ENCODE data around the gene ARHGAP15.

The ARHGAP15 gene

DNA sequence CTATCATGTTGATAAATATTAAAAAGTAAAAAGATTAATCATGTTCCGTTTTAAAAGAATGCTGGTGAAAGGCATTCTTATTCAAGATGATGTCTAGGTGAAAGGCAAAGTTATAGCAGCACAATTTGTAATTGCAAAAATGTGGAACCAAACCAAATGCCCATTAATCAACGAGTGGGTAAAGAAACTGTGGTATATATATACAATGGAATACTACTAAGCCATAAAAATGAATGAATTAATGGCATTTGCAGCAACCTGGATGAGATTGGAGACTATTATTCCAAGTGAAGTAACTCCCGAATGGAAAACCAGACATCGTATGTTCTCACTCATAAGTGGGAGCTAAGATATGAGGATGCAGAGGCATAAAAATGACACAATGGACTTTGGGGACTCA, 286.4 kb downstream of the ARHGAP15 start:
- TF ChIP-seq, protein P1, sequence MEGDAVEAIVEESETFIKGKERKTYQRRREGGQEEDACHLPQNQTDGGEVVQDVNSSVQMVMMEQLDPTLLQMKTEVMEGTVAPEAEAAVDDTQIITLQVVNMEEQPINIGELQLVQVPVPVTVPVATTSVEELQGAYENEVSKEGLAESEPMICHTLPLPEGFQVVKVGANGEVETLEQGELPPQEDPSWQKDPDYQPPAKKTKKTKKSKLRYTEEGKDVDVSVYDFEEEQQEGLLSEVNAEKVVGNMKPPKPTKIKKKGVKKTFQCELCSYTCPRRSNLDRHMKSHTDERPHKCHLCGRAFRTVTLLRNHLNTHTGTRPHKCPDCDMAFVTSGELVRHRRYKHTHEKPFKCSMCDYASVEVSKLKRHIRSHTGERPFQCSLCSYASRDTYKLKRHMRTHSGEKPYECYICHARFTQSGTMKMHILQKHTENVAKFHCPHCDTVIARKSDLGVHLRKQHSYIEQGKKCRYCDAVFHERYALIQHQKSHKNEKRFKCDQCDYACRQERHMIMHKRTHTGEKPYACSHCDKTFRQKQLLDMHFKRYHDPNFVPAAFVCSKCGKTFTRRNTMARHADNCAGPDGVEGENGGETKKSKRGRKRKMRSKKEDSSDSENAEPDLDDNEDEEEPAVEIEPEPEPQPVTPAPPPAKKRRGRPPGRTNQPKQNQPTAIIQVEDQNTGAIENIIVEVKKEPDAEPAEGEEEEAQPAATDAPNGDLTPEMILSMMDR (IDR thresholded peaks at IDR 0.05; ENCODE audit: borderline replicate concordance, insufficient read depth, low read depth, low read length), result no peak
- H3K4me3 ChIP-seq (ENCODE audit: low read depth, low read length), result no peak overlapping the region

DNA sequence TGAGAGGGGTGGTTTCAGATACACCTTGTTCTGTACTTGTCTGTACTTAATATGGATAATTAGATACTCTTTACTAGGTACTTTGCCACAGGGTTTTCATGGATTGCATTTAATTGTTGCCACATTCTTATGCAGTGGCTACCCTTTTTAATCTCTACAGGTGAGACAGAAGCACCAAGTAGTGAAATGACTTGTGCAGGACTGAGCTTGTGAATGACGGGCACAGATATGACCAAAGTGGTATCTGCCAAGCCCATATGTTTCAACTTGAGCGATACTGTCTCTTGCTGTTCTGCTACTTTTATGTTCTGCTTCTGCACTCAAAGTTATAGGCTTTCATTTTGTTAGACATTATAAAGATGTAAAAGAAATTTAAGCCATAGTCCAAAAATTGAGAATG, 288.2 kb downstream of the ARHGAP15 start:
- TF ChIP-seq, protein P1 (IDR thresholded peaks at IDR 0.05; ENCODE audit: borderline replicate concordance, insufficient read depth, low read depth, low read length), result no peak
- H3K4me3 ChIP-seq (ENCODE audit: low read depth, low read length), result no peak overlapping the region

DNA sequence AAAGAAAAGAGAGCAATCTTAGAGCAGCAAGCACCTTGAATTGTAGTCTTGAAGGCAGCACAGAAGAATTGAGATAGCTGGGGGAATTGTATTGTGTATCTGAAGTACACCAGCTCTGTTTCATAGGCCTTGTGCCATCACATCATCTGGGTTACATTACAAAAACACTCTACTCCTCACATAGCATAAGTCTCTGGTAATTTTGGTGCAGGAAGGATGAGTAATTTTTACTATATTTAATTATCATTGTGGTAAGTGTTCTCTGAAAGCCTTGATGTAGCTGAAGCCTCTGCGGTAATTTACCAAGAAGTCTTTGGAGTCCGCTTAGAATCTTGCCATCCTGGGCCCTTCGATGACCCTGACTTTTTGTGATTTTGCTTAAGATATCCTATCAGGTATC, 291.1 kb downstream of the ARHGAP15 start:
- TF ChIP-seq, protein P1 (IDR thresholded peaks at IDR 0.05; ENCODE audit: borderline replicate concordance, insufficient read depth, low read depth, low read length), result no peak
- no peak overlapping the region for H3K4me3 ChIP-seq (ENCODE audit: low read depth, low read length)

DNA sequence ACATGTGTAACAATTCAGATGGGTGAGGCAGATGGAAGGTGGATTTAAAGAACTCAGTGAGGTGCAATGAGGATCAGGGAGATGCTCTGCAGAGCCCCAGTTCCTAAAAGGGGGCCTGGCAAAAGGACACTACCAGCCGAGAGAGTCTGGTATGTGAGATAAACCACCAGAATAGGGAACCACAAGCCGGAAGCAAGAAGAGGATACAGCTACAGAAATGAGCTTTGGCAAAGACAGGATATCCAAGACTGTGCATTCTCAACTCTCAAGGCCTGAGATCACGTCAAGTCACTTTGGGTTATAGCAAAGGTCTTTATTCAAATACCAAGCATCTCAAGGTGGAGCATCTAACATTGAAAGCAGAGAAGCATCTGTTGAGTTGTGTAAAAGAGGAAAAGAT, 293.5 kb downstream of the ARHGAP15 start:
- no peak overlapping the region for H3K4me3 ChIP-seq (ENCODE audit: low read depth, low read length)
- TF ChIP-seq, protein P1 (IDR thresholded peaks at IDR 0.05; ENCODE audit: borderline replicate concordance, insufficient read depth, low read depth, low read length), result no peak

DNA sequence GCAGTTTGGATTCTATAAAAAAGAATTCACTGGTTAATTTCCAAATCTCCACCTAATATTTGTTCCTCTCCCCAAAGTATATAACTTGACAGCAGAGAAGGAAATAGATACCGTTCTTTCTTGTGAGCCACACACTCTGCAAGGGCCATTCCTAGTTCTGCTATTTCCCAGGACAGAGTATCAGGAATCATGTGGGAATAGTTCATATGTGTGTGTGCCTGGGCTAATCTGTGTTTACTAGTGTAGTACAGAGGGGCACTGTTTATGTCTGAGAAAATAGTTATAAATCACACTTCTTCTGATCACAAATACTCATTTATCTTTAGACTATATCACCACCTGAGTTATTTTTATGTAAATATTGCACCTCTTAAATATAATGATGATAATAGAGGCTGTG, 296.7 kb downstream of the ARHGAP15 start:
- no peak overlapping the region for H3K4me3 ChIP-seq (ENCODE audit: low read depth, low read length)
- TF ChIP-seq, protein P1 (IDR thresholded peaks at IDR 0.05; ENCODE audit: borderline replicate concordance, insufficient read depth, low read depth, low read length), result no peak

DNA sequence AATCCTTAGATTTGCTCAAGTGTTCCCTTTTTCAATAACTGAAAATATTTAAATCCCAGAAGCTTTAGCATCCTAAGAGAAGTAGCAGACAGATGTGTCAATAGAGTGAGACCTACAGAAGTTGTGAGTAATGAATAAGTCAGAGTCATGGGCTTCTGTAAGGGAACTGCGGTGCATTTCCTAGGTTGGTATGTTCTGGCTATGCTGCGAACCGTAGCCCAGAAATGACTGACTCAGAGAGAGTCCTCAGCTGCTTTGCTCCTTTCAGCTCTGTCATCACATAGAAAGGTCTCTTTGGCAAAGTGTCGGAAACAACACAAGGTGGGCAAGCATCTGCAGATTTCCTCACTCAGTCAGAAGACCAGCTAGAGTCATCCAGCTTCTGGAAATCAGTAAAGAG, 297.1 kb downstream of the ARHGAP15 start:
- TF ChIP-seq, protein P1 (IDR thresholded peaks at IDR 0.05; ENCODE audit: borderline replicate concordance, insufficient read depth, low read depth, low read length), result no peak
- no peak overlapping the region for H3K4me3 ChIP-seq (ENCODE audit: low read depth, low read length)

DNA sequence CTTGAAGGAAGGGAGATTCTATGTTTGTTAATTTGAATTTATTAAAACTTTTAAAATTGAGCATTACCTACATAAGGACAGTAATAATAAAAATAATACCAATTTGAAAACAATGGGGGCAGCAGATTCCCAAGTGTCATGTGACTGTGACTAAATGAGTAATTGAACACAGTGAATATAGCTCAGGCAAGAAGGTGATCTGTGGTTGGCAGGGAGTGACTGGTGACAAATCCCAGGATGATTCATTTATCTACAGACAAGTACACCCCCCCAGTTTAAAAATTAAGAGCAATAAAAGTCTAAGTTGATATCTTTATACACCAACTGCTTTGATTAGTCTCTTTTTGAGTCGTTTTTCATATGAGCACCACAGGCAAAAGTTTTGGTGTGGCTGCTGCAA, 299.5 kb downstream of the ARHGAP15 start:
- TF ChIP-seq, protein P1 (IDR thresholded peaks at IDR 0.05; ENCODE audit: borderline replicate concordance, insufficient read depth, low read depth, low read length), result no peak
- no peak overlapping the region for H3K4me3 ChIP-seq (ENCODE audit: low read depth, low read length)

Data from GM12875 (cell line).